ENCODE data around the gene SLC2A5.
"Not testable (repeated sequence)": the region's sequence is repeated elsewhere in the genome, so short reads cannot be mapped to it uniquely, and the experiment has no call there.

SLC2A5 gene

DNA sequence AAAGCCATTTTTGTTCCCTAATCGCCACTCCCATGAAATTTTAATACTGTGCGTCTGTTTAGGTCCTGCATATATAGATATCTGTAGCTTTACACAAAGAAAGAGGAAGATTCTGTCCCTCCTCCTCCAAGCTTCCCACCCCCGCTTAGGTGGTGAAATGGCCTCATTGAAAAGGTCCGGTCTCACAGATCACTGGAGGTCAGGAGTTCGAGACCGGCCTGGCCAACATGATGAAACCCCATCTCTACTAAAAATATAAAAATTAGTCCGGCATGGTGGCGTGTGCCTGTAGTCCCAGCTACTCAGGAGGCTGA, 64.1 kb downstream of the SLC2A5 start:
- DNase-seq (ENCODE audit: low spot score): no peak

DNA sequence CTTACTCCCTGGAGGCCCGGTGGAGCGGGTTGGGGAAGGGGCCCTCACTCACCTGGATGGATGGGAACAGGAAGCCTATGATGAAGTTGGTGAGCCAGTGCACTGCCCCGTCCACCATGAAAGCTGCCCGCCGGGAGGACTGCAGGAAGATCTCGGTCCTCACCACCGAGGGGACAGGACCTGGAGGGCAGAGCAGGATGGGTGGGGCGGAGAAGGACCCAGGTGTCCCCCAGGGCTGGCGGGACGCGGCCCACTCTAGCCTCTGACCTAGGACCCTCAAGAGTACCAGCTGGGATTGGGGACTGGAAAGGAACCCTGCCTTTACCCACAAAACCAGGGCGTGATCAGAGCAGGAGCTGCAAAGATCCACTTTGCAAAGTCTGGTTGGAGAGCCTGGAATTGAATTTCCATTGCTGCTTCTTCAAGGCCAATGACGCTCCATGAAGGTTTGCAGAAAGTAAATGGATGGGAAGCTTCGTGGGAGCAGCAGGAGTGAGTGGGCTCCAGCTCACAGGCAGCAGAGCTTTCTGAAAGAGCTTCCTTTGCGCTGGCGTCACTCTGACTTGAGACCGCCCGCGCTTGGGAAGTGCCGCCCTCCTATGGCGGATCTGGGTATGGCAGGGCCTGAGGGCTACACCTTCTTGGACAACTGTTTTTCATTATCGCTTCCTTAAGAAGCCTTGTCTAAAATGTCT, 64.6 kb downstream of the SLC2A5 start:
- DNase-seq (ENCODE audit: low spot score): peak; percentile 88

DNA sequence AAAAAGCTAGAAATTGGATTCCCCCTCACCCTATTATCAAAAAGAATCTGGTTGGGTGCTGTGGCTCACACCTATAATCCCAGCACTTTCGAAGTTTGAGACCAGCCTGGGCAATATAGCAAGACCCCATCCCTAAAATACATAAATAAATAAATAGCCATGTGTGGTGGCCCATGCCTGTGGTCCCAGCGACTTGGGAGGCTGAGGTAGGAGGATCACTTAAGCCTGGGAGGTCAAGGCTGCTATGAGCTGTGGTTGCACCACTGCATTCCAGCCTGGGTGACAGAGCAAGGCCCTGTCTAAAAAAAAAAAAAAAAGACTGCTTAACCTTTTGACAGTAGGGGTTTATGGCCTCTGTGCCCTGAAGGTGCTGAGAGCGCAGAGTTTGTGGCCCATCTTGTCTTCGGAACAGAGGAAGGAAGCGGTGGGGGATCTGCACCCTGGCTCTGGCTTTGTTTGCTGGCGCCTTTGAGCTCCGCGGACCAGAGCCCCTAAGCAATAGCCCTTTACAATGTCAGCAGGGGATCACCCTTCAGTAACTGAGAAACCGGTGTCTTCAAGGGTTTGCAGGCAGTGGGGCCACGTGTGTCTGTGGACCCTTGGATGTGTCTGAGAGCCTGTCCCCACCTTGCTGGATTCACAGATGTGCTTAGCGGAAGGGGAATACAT, 65.3 kb downstream of the SLC2A5 start:
- DNase-seq (ENCODE audit: low spot score): no peak

DNA sequence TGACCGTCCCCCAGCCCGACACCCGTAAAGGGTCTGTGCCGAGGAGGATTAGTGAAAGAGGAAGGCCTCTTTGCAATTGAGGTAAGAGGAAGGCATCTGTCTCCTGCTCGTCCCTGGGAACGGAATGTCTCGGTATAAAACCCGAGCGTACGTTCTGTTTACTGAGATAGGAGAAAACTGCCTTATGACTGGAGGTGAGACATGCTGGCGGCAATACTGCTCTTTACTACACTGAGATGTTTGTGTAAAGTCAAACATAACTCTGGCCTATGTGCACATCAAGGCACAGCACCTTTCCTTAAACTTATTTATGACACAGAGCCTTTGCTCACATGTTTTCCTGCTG, 67.2 kb downstream of the SLC2A5 start:
- DNase-seq (ENCODE audit: low spot score): not testable (repeated sequence)

DNA sequence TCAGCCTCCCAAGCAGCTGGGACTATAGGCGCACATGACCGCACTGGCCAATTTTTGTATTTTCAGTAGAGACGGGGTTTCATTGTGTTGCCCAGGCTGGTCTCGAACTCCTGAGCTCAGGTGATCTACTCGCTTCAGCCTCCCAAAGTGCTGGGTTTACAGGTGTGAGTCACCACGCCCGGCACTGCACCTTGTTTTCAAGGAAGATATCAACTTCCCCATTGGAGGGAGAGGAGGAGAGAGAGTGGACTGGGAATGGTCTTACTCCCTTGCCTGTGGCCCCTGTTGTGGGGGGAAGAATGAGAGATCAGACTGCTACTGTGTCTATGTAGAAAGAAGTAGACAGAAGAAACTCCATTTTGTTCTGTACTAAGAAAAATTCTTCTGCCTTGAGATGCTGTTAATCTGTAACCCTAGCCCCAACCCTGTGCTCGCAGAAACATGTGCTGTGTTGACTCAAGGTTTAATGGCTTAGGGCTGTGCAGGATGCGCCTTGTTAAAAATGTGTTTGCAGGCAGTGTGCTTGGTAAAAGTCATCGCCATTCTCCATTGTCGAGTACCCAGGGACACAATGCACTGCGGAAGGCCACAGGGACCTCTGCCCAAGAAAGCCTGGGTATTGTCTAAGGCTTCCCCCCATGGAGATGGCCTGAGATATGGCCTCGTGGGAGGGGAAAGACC, 67.8 kb downstream of the SLC2A5 start:
- DNase-seq (ENCODE audit: low spot score): not testable (repeated sequence)

DNA sequence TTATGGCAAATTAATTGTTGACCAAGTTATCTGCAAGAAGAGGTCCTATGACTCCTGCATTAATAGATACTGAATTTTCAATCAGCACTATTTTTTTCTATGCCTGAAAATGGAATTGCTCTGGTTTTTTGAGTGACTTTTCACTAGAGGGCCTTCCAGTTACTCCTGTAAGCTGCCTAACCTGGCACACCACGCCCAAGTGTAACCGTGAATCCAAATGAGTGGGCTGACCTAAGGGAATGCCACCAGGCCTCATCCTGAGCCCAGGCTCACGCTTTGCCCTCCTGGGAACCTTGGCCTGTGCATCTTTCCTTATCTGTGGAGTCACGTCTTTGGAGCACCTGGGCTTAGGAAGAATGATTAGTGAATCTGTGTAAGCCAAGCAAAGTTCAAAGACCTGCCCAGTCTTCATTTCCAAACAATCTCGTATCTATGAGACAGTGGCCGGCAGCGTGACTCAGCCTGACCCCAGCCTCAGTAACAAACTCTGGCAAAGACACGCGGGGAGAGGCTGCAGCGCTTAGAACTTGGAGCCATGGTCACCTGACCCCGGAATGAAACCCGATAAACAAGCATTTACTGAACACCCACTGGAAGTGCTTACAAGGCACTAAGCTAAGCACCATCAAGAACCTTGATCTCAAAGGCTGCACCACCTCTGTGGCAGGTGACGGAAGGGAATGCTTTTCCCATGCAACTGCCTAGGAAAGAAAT, 75.3 kb downstream of the SLC2A5 start:
- not testable (repeated sequence) for DNase-seq (ENCODE audit: low spot score)

DNA sequence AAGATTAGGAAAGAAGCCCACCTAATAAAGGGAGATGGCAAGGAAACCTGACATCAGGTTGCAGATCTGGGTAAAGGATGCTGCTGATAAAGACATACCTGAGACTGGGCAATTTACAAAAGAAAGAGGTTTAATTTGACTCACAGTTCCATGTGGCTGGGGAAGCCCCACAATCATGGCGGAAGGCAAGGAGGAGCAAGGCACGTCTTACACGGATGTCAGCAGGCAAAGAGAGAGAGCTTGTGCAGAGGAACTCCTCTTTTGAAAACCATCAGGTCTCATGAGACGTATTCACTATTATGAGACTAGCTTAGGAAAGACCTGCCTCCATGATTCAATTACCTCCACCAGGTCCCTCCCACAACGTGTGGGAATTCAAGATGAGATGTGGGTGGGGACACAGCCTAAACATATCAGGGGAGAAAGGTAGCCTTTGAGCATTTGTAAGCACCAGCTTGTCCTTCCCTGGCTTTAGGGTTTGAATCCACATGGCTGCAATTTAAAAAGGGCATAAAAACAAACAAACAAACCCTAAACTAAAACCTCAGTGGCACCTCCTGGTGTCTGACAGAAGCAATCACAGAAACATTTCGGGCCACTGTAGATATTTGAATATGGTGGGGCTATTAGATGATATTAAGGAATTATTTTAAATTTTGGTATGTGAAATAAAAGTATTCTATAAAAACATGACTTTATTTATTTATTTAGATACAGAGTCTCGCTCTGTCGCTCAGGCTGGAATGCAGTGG, 76.3 kb downstream of the SLC2A5 start:
- DNase-seq (ENCODE audit: low spot score): no peak

DNA sequence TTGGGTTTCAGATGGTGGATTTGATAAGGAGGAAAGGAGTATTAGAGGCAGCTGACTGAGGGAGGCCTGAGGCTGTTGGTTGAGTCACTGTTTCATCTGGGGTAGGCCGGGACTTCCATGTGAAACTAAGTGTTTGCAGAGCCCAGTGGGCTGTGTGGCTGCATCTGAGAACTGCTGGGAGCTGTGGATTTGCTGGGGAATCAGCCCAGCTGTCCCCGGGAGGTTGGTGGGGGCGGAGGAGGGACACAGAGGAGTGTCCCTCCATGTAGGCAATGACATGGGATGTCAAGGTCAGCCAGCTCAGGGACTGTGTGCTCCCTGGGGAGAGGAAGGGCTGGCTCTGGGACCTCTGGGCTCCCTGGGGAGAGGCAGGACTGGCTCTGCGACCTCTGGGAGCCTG, 79.6 kb downstream of the SLC2A5 start:
- no peak for DNase-seq (ENCODE audit: low spot score)

DNA sequence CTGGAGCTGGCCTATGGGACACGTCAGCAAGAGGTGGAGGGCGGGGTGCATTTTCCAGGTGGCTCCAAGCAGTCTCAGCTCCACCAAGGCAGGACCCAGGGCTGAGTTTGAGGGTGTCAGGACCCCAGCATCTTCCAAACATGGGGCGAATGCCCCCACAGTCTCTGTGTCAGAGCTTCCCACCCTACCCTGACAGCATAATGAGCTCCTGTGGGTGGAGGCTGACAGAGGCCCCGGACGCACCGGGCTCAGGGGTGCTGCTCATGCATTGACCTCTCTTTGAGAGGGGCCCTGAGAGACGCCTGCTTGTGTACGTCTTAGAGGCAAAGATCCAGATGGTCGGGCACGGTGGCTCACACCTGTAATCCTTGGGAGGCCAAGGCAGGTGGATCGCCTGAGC, 80.4 kb downstream of the SLC2A5 start:
- no peak for DNase-seq (ENCODE audit: low spot score)

DNA sequence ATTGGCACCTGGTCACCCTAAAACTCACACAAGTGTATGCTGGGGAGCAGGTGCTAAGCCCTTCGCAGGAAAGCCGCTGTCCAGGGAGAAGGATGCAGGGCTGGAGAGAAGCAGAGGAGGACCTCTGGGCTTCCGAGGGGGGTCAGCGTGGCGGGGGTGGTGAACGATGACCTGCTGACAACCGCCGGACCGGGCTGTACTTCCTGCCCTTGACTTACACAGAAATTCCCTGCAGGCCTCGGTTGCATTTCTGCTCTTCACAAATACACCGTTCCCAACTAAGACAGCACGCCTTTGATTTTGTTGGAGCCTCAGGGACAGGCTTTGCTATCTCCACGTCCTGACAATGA, 80.8 kb downstream of the SLC2A5 start:
- no peak for DNase-seq (ENCODE audit: low spot score)

DNA sequence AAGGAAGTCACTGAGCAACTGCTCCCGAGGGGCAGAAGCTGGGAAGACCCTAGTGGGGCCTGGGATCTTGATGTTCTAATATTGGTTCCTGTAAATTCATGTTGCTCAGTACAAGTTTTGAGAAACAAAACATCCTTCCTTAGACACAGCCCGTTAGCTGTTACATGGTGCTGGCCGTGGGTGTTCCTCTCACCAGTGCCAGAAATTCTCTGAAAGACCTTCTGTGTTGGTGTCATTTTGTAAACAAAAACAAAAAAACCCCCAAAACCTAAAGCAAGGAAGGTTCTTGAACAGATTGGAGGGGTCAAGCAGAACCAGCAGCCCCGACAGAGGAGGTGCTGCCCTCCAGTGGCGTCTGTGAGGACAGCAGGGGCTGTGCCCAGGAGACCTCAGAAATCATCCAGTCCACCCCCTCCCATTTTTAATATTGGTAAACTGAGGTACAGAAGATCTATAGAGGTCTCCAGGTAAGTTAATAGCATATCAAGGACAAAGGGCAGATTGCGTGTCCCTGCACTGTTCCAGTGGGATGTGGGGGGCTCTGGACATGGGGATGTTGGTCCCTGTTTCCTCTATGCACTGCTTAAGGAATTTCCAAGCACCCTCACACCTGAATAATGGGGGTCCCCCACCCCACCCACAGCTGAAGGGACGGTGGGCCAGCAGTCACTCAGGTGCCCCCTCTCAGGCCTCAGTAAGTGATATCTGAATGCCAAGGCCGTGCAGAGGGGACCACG, 81.4 kb downstream of the SLC2A5 start:
- peak; percentile 74 for DNase-seq (ENCODE audit: low spot score)

DNA sequence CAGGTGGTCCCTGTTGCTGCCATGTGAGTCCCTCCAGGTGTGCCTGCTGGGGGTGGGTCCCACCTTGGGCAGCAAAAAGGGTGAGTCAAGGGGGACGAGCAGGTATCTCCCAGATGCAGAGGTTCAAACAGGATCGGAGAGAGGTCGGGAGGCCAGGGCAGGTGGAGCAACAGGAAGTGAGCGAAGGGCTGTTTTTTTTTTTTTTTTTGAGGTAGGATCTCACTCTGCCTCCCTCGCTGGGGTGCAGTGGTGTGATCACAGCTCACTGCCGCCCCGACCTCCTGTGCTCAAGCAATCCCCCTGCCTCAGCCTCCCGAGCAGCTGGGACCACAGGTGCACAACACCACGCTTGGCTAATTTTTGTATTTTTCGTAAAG, 82.6 kb downstream of the SLC2A5 start:
- no peak for DNase-seq (ENCODE audit: low spot score)

DNA sequence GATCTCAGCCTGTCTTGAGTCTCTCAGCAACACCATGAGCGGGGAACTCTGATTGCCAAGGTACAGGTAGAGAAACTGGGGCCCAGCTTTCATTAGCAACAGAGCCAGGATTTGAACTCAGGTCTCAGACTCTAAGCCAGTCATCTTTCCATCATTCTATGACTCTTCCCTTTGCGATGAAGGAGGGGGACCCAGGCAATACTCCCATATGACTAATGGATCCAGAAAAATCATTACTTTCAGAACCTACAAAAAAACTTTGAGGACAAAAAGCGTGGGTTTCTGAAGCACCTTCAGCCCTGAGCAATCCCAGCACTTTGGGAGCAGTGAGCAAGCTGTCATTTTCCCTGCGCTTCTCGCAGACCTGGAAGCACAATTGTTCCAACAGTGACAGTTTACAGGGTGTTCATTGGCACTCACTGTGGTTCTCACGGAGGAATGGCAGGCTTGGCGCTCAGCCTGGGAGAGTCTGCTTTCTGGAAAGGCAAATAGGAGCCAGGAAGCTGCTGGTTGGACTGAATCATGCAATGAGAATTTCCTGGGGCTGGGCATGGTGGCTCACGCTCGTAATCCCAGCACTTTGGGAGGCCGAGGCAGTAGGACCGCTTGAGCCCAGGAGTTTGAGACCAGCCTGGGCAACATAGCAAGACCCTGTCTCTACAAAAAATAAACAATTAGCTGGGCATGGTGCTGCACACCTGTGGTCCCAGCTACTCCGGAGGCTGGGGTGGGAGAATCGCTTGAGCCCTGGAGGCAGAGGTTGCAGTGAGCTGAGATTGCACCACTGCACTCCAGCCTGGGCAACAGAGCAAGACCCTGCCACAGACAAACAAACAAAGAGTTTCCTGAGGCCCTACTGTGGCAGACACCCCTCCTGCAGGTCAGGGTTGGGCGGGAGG, 83.3 kb downstream of the SLC2A5 start:
- no peak for DNase-seq (ENCODE audit: low spot score)

Data from D341Med (cell line).